Measurements from ENCODE around the gene GOSR1.

GRCh38 chr17:30570596-30571265 lies 93.5 kb downstream of the GOSR1 start:
- TF ChIP-seq, protein P1, sequence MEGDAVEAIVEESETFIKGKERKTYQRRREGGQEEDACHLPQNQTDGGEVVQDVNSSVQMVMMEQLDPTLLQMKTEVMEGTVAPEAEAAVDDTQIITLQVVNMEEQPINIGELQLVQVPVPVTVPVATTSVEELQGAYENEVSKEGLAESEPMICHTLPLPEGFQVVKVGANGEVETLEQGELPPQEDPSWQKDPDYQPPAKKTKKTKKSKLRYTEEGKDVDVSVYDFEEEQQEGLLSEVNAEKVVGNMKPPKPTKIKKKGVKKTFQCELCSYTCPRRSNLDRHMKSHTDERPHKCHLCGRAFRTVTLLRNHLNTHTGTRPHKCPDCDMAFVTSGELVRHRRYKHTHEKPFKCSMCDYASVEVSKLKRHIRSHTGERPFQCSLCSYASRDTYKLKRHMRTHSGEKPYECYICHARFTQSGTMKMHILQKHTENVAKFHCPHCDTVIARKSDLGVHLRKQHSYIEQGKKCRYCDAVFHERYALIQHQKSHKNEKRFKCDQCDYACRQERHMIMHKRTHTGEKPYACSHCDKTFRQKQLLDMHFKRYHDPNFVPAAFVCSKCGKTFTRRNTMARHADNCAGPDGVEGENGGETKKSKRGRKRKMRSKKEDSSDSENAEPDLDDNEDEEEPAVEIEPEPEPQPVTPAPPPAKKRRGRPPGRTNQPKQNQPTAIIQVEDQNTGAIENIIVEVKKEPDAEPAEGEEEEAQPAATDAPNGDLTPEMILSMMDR (IDR thresholded peaks at IDR 0.05): no peak
- no peak for TF ChIP-seq POLR2A (IDR thresholded peaks at IDR 0.05)

All from thyroid gland (tissue), 4 donors.